Daoy (cell line): ENCODE results near the gene NUDT19. TPM values are rescaled to one million over a fixed set of nuclear protein-coding genes. Genes with fewer than 3 reads are reported as not detected.

Experiments used
- total RNA-seq: library from RNA; depleted of rRNA; stranded (reverse); fragments of >200 nt; shearing (Covaris generic); gene quantifications from 2 replicates; pipeline ENCODE4 v1.2.3, GENCODE V29; 2014; rRNA removed

The NUDT19 gene
- total RNA-seq, 1 experiment from 2014 or later = 10.5 TPM

Other genes starting within 250 kb of the NUDT19 start
- gene PDCD5, start 110.6 kb upstream of the NUDT19 start, total RNA-seq = 310 and 410 TPM in 2 replicates
- 17.6 and 25.1 TPM in 2 replicates for gene ANKRD27, start 16.6 kb upstream of the NUDT19 start, total RNA-seq
- 0.51 and 0.54 TPM in 2 replicates for gene RGS9BP, start 16.0 kb upstream of the NUDT19 start, total RNA-seq
- 0.29 TPM in 1 of 2 replicates, not detected in the other for gene TDRD12, start 27.9 kb downstream of the NUDT19 start, total RNA-seq
- not detected in 2 replicates for gene SLC7A9, start 177.9 kb downstream of the NUDT19 start, total RNA-seq